ENCODE data around the gene TNFAIP1. TPM values are rescaled to one million over a fixed set of nuclear protein-coding genes. Genes with fewer than 3 reads are reported as not detected.

TNFAIP1 gene
- total RNA-seq, 1 experiment from 2014 or later = 33.4 TPM

GRCh38 chr17:28319598-28319935 lies 16.0 kb upstream of the TNFAIP1 start (continued):
- TF ChIP-seq CTCF (IDR thresholded peaks at IDR 0.05 in 2 of 3, conservative IDR thresholded peaks at IDR 0.05 in 1 of 3; ENCODE audit: borderline replicate concordance in 1 of 3, insufficient read depth in 1 of 3, low read depth in 2 of 3, low read length in 2 of 3) = no peak
- no peak for TF ChIP-seq EGR1 (IDR thresholded peaks at IDR 0.05; ENCODE audit: low read depth)
- TF ChIP-seq FOSL1 (IDR thresholded peaks at IDR 0.05; ENCODE audit: low read depth) = no peak
- TF ChIP-seq, protein P1, sequence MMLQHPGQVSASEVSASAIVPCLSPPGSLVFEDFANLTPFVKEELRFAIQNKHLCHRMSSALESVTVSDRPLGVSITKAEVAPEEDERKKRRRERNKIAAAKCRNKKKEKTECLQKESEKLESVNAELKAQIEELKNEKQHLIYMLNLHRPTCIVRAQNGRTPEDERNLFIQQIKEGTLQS (IDR thresholded peaks at IDR 0.05) = no peak

- CTCF ChIA-PET = interaction anchor here (1.1 kb wide), 1 partner anchor 15 kb away, joined by 3 read pairs; the partner anchor contains the start of gene TNFAIP1
- H3K79me2 ChIP-seq (ENCODE audit: insufficient read depth, low read length) = peaks cover 64% of the 10 kb centered on the region
These were observed 15.1 kb upstream of the TNFAIP1 start for GRCh38 chr17:28320215-28321061.

More at GRCh38 chr17:28320215-28321061, 15.1 kb upstream of the TNFAIP1 start:
- Histone ChIP-seq H3K9me2 (ENCODE audit: insufficient read depth) (no peaks in the 10 kb centered on the region), H3K4me1 (ENCODE audit: control insufficient read depth in 1 of 2, insufficient read depth in 2 of 2, low read length in 2 of 2) (peaks cover 12 to 26% of the 10 kb centered on the region in 2 experiments; a peak in 3 of 4 replicates), H3K4me2 (ENCODE audit: low read length) (peak overlapping the region; percentile 98), H3K9me3 (ENCODE audit: control insufficient read depth in 1 of 2, insufficient read depth in 1 of 2, low read depth in 1 of 2, low read length in 2 of 2) (no peaks in the 10 kb centered on the region), H2AFZ (ENCODE audit: low read depth, low read length, poor library complexity, severe bottlenecking) (no peak overlapping the region), H3K36me3 (ENCODE audit: control insufficient read depth in 1 of 2, insufficient read depth in 2 of 2, low read length in 2 of 2) (peaks cover 0 to 6% of the 10 kb centered on the region in 2 experiments; a peak in 1 of 4 replicates), H3K9ac (ENCODE audit: low read length) (peak overlapping the region; percentile 91), H3K27me3 (ENCODE audit: insufficient read depth, low read length) (no peaks in the 10 kb centered on the region), H3K27ac (ENCODE audit: low read depth, low read length) (no peak overlapping the region), H4K20me1 (ENCODE audit: insufficient read depth) (no peaks in the 10 kb centered on the region), H3K4me3 (replicated peaks in 1 of 2; ENCODE audit: low read depth in 1 of 2, low read length in 2 of 2) (peak overlapping the region; percentile 86 to 95)
- no peak for ATAC-seq
- TF ChIP-seq CEBPB (IDR thresholded peaks at IDR 0.05; ENCODE audit: low read depth) (no peak), CTCF (IDR thresholded peaks at IDR 0.05 in 2 of 3, conservative IDR thresholded peaks at IDR 0.05 in 1 of 3; ENCODE audit: borderline replicate concordance in 1 of 3, insufficient read depth in 1 of 3, low read depth in 2 of 3, low read length in 2 of 3) (no peak), ELF1 (IDR thresholded peaks at IDR 0.05; ENCODE audit: borderline replicate concordance, low read depth) (no peak), CBX3 (IDR thresholded peaks at IDR 0.05; ENCODE audit: low read depth) (no peak)
- POLR2A ChIA-PET = no interaction called here
- no peak for DNase-seq (ENCODE audit: low read depth, low spot score)
- intact Hi-C loops (cut with micrococcal nuclease) = no loop called here
- RAD21 ChIA-PET (ENCODE audit: low non-redundant PET in 1 of 2, low total read pairs in 2 of 2, uncharacterized antibody in 2 of 2, unreplicated experiment in 2 of 2) = no interaction called here
- no TSS peak for BruUV-seq (replicated peaks)

All from HCT116 (cell line).